T-helper 1 cell (primary cell): ENCODE data around the gene NME1.
"Not testable (repeated sequence)": the region's sequence is repeated elsewhere in the genome, so short reads cannot be mapped to it uniquely, and the experiment has no call there.

Source experiments
- DNase-seq, 5 donors: peaks; one replicate each; pipeline ENCODE4 v3.0.0-alpha.2; 2012 to 2020
- total RNA-seq, 4 donors: gene quantifications; one replicate each; lab custom pipeline; 2026; lab: John Stamatoyannopoulos, UW

Gene NME1
- total RNA-seq, result 2.0 to 4.0 (median 2.4) reads per million in 4 donors

DNA sequence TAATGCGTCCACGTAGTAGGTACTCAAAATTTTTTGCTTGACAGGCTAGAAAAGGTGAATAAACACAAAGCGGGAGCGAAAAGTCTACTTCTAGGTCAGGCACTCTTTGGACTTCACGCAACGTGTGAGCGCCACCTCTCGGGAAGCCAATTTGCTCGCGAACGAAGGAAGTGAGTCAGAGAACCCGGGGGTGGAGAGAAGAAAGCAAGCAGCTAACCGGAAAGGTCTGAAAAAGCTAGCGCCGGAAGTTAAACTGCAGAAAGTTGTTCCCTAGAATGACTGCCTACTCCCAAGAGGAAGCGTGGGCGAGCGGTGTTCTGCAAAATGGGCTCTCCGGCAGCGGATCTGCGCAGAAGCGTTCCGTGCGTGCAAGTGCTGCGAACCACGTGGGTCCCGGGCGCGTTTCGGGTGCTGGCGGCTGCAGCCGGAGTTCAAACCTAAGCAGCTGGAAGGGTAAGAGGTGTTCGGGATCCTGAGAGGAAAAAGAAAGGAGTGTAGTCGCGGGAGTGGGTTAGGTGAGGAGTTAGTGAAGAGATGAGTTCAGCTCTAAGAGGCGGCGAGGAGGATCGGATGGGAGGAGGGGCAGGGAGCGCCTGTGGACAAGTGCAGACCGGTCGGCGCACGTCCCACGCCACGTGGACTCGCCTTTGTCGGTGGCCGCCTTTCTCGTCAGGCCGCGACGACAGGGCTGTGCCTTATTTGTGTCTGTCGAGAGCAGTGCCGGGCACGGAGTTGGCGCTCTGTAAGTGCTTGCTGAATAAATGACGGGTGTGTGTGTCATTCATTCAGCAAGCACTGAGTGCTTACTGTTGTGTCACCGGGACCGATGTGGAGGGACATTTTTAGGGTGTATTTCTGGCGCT, at the start of gene NME1:
NME1 (plus strand) TSS at position 350 of the 863 bp plus-strand sequence. CDS start 2,096 bp downstream, outside the sequence.
- DNase-seq, result peak; percentile 90 to 98 (median 92)

DNA sequence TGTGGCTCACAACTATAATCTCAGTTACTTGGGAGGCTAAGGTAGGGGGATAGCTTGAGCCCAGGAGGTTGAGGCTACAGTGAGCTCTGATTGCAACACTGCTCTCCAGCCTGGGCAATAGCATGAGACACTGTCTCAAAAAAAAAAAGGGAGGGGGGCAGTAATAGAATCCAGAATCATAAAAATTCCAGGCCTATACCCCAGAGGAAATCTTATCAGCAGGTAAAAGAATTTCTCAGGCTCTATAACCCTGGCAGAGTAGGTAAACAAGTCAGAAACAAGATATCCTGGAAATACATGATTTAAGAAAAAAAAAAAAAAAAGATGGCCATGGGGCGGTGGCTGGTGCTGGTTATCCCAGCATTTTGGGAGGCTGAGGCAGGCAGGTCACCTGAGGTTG, 45.6 kb upstream of the NME1 start:
- DNase-seq, result no peak

- not testable (repeated sequence) for DNase-seq
Observed at GRCh38 chr17:51112303-51113222, 40.8 kb upstream of the NME1 start.

DNA sequence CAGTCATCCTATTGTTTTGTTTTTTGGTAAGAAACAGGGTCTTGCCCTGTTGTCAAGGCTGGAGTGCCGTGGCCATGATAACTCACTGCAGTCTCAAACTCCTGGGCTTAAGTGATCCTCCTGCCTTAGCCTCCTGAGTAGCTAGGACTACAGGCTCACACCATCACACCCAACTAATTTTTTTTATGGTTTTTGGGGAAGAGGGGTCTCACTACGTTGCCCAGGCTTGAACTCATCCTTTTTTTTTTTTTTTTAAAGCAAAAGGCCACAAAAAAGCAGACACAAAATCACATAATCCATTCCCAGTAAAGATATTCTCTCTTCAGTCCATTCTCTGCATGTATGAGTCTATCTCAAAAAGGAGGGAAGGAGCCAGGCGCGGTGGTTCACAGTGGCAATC, 38.2 kb upstream of the NME1 start:
- DNase-seq, result no peak

DNA sequence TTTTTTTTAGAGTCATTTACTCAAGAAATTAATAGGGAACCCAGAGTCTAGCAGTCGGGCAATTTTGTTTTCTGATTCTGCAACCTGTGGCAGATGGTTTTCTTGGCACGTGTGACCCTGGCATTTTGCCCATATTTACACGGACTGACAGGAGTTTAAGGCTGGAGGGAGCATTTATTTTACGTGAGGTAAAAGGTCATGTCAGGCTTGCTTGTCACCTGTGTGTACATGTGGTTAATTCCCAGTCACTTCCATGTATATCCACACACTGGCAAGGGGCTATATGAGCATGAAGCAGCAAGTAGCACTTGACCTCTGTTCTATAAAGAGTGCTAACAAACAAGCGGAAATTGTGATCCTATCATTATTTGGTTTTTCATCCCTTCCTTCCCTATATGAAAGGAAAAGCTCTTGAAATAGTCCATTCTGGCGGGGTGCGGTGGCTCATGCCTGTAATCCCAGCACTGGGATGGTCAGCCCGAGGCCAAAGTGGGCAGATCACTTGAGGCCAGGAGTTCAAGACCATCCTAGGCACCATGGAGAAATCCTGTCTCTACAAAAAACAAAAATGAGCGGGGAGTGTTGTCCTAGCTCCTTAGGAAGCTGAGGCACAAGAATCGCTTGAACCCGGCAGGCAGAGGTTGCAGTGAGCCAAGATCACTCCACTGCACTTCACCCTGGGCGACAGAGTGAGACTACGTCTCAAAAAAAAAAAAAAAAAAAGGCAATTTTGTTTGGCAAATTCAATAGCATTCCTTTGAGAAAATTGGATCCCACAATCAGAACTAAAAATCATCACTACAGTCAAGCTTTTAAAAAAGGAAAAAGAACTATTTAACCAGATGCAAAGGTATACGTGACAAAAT, 34.8 kb upstream of the NME1 start:
- no peak for DNase-seq

DNA sequence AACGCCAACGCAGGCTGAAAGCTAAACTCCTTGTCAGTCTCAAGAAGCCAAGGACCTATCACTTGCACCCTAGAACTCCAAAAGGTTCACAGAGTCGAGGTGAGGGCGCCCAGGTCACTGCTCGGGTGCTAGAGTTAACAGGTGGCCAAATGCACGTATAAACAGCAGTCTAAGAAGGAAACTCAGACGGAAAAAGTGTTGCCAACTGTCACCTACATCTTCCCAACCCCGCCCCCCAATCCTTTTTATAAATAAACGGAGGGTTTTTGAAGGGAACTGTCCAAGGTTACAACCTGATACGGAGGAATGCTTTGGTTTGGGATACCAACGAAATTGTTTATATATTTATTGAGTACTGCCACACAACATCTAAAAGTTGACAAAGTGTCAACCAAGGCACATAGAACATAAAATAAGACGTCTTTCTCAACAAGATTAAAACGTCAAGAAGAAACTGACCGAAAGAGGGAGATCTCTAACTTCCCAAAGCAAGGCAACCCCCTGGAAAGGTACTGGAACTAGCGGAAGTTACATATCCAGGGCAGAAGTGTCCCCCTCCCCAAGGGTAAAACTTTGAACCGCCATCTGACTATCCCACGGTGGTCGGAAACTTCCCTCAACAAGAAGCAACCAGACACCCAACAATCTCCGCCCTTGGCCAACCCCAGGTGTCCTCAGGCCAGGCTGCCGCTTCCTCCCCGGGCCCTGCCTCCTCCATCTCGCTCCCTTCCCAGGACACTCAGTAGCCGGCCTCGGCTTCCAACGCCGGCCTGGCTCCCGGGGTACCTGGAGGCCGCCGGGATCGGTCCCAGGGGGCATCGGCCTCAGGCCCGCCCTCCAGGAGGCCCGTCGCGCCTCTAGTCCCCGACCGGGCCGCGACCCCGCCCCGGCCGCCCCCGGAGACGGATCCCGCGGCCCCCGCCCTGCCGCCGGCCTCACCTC, 33.7 kb upstream of the NME1 start:
- peak; percentile 18 to 39 (median 29) for DNase-seq

DNA sequence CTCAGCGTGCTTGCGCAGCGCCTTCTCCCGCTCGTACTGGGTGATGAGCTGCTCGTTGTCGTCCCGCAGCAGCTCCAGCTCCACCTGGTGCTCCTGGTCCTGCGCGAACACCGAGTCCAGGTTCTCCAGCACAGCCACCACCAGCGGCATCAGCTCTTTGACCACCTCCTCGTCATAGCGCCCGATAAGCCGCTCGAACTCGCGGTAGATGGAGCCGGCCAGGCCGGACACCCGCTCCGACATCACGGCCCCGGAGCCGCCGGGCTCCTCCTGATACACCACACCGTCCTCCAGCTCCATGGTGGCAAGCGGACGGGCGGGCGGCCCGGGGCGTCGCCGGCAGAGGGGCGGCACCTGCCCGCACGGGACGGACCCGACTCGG, 33.0 kb upstream of the NME1 start:
- DNase-seq, result peak in 4 of 5 donors; percentile 37 to 65 (median 43)

GRCh38 chr17:51120739-51121619, 32.4 kb upstream of the NME1 start, which contains the start of gene SPAG9:
TSS of gene SPAG9 (minus strand) at chr17:51120868. CDS start at chr17:51120656, 212 bp downstream.
- peak; percentile 86 to 94 (median 88) for DNase-seq

DNA sequence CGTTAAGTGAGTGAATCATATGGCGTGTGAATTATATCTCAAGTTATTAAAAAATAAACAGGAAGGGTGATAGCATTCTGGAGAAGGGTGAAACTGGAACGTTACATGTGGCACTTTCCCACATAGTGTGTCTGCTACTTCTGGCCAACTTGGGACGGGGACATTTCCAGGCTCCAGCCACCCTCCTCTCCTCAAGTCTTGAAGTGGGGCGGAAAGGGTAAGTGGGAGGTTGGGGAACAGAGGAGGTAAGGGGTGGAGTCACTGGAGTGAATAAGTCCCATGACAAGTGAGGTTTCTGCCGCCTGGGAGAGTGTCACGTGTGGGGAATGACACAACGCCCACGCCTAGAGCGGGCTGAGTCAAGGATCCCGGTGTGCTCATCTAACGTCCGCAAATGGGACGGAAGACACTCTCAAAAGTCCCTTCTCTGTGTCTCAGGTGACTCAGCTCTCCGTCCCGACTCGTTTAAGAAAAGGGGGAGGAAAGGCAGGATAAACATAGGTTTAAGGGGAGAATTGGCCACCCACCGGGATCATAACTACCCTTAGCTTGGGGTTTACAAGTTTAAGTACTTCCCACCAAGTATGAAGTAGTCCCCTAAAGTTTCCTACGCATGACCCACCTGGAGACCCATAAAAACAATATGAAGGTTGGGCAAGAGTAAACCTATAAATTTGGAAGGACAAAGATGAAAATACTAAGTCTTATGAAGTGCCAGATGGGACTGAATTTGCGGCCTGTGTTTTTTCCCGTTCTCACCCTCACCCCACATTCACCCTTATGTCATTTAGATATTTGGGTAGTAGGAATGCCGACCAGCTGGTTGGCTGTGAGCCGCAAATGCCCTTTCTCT, 31.5 kb upstream of the NME1 start:
- DNase-seq, result peak; percentile 43 to 71 (median 56)

DNA sequence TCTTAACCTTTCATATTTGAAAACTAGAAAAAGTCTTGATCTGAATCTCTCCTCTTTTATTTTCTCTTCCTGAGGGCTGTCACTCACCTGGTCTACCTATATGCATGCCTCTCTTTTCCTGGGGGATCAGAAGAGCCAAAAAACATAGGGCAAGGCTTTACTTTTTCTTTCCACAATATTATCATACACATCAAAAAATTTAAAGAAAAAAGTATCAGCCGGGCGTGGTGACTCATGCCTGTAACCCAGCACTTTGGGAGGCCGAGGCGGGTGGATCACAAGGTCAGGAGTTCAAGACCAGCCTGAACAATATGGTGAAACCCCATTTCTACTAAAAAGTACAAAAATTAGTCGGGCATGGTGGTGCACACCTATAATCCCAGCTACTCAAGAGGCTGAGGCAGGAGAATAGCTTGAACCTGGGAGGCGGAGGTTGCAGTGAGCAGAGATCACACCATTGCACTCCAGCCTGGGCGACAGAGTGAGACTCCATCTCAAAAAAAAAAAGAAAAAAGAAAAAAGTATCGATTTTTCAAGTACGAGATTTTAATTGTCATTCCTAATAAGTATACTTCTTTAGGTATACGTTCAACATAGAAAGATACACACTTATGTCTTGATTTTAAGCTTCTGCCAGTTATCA, 30.8 kb upstream of the NME1 start:
- not testable (repeated sequence) for DNase-seq

DNA sequence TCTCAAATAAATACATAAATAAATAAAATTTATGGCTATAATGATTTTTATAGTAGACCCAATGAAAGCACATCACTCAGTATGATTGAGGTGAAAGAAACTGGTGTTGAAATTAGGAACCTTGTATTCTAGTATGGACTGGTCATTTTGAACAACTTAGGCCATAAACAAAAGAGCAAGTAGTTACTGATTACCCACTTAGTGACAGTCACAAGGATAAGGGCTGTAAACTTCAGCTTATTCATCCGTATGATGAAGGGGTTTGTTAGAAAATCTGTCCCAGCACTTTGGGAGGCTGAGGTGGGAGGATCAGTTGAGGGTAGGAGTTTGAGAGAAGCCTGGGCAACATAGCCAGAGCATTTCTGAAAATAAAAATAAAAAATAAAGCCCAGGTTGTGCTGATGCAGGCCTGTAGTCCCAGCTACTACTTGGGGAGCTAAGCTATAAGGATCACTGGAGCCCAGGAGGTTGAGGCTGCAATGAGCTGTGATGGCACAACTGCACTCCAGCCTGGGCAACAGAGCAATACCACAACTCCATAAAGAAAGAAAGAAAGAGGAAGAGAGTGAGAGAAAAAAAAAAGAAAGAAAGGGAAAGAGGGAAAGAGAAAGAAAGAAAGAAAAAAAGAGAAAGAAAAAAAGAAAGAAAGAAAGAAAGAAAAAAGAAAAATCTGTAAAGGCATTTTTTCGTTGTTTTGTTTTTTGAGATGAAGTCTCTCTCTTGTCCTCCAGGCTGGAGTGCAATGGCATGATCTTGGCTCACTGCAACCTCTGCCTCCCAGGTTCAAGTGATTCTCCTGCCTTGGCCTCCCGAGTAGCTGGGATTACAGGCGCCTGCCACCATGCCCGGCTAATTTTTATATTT, 28.5 kb upstream of the NME1 start:
- DNase-seq, result no peak

- peak in 1 of 5 donors; percentile 8 for DNase-seq
Observed at GRCh38 chr17:51128076-51128475, 25.3 kb upstream of the NME1 start.

- no peak for DNase-seq
Observed at GRCh38 chr17:51132964-51133319, 20.4 kb upstream of the NME1 start.

DNA sequence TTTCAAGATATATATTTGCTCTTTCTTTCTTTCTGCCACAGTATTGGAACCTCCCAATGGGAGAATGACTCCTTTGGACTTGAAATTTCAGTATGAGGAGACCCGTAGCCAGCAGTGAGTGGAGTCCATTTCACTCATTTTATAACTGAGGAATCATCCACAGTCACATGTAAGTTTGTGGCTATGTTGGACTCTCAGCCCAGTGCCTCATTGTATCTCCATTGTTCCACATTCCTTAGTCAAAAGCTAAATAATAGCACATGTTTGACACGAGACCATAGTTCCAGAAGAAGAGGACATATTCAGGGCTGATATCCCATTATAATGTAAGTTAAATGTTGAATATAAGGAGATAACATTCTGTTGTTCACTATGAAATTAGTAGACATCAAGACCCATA, 20.0 kb upstream of the NME1 start:
- no peak for DNase-seq

GRCh38 chr17:51135956-51136355, 17.4 kb upstream of the NME1 start:
- DNase-seq, result no peak

DNA sequence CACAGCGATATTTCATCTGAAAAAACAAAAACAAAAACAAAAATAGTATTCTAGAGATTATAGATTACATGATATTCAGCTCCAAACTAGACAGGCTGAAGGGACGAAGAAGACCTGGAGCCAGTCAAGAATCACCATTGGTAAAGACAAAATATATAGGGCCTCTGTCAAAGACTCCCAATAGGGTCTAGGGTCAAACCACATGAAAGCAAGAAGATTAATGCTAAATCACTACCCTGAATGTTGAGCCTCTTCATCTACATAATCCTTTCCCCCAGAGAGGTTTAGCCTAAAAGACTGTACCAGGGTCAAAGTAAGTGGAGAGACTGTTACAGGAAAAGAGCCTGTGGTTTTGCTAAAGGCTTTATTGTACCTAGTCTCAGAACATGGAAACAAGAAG, 10.8 kb upstream of the NME1 start:
- DNase-seq, result no peak

GRCh38 chr17:51144266-51145022, 8.9 kb upstream of the NME1 start:
- DNase-seq, result no peak
